Dermis blood vessel endothelial cell (primary cell): ENCODE results near the gene FBXO36. TPM values are rescaled to one million over a fixed set of nuclear protein-coding genes. Genes with fewer than 3 reads are reported as not detected.
"Not testable (repeated sequence)": the region's sequence is repeated elsewhere in the genome, so short reads cannot be mapped to it uniquely, and the experiment has no call there.

ENCODE experiments used
- DNase-seq: peaks from one replicate; pipeline ENCODE4 v3.0.0; 2010
- total RNA-seq: library from RNA; depleted of rRNA; stranded (reverse); fragments of >200 nt; gene quantifications from 2 replicates; pipeline ENCODE4 v1.2.3, GENCODE V29; 2014

FBXO36 gene, protein sequence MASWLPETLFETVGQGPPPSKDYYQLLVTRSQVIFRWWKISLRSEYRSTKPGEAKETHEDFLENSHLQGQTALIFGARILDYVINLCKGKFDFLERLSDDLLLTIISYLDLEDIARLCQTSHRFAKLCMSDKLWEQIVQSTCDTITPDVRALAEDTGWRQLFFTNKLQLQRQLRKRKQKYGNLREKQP
- 0.98 and 1.0 TPM in 2 replicates for total RNA-seq

- DNase-seq: peak; percentile 89
Measured at GRCh38 chr2:229922449-229923386, at the start of gene FBXO36. FBXO36 (plus strand) TSS chr2:229922503; CDS start chr2:229922514, 11 bp downstream.

DNA sequence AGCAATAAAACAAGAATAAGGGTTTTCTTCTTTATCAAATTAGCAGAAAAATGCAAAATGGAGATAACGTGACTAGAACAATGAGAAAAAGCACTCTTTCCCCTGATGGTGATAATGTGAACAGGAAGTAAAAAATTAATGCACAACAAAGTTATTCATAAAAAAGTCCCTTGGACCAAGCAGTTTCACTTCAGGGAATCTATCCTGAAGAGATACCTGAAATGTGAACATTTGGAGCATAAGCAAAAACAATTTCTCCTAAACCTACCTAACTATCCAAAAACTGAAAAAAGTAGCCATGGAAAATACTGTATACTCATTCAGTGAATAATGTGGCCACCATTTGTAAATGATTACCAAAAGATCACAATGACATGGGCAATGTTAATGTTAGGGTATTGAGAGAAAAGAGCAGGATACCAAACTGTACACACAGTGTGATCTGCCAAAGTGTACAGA lies 49.2 kb upstream of the FBXO36 start:
- DNase-seq: peak; percentile 25

DNA sequence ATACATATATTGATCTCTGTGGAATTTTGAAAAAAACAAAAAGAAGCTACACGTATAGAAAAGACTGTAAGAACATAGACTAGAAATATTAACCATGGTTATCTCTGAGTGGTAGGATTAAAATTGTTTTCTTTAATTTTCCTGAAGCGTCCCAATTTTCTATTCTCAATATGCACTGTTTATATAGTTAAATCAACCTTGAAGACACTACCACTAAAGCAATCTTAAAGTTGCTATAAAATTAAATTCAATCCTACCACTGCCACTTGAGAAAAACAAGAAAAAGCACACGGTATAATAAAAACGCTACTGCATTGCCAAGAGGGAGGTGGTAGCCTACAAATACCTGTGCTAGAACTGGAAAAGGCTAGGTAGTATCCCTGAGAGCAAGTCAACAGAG lies 47.7 kb upstream of the FBXO36 start:
- DNase-seq: no peak

GRCh38 chr2:229875549-229875948 lies 46.8 kb upstream of the FBXO36 start:
- no peak for DNase-seq

- DNase-seq: no peak
Measured at GRCh38 chr2:229879191-229879950, 42.9 kb upstream of the FBXO36 start.

DNA sequence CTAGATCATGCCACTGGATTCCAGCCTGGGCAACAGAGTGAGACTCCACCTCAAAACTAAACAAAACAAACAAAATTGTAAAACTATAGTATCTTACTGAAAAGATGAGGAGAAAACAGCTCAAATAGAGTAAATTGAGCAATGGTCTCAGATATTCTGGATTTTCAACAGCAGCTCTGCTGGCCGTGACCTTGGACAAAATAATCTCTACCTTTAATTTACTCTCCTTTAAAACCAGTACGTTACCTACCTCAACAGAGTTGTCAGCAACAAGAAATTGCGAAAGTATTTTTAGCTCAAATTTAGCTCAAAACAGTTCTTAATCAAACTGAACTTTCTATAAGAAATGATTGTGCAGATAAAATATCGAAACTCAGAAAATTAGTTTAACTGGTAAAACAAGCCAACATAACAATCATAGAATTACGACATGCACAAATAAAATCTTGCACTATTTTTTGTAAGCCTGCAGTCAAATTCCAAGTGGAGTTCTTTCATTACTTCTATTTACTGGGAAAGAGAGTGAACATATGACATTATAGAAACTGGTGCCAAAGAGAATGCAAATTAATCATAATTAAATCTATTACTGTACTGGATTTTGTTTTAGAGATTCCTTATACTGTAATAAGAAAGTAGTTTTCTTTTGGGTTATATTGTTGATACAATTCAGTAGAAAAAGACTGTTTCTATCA lies 41.3 kb upstream of the FBXO36 start:
- no peak for DNase-seq

GRCh38 chr2:229882583-229882982 lies 39.7 kb upstream of the FBXO36 start:
- DNase-seq: no peak

DNA sequence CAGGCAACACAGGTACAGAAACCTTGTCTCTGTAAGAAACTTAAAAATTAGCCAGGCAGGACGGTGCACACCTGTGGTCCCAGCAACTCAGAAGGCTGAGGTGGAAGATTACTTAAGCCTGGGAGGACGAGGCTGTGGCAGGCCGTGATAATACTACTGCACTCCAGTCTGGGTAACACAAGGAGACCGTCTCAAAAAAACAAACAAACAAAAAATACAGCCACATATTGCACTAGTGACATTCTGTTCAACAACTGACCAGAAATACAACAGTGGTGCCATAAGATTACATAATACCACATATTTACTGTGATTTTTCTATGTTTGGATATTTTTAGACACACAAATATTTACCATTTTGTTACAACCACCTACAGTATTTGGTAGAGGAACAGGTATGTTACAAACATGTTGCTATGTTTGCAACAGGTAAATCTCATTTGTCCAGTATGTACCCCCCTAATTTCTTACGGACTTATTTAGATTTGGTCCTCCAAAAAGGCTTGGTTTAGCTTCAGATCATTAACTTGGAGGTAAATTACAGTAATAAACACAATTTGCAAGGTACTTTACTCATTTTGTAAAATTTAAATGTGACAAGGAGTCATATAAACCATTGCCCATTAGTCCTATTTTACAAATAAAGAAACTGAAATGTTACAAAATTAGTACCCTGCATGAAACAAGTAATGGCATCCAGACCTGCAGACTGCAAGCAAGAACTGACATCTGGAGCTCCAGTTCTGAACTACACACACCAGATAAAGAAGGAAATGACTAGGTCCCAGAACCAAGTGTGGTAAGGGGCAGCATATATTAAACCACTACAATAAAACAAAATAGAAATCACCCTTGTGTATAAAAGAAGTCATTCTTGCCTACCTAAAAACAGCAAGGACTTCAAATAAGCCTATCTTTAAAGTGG lies 37.3 kb upstream of the FBXO36 start:
- no peak for DNase-seq

GRCh38 chr2:229887441-229887840 lies 34.9 kb upstream of the FBXO36 start:
- no peak for DNase-seq

DNA sequence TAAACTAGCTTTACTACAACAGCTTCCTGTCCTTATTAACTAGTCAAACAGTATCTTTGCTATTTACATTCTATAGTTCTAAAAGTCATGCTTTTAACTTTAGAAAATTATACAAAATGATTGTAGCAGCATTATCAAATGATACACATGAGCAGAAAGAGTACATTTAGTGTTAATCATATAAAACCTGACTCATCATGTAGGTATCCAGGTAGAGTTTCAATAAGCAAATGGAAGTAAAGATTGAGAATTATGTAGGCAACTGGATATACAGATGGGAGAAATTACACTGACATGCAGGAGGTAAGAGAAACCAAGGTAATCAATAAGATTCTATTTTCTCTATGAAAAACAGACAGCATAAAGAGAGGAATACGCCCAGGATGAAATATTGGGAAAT lies 34.3 kb upstream of the FBXO36 start:
- no peak for DNase-seq

- DNase-seq: no peak
Measured at GRCh38 chr2:229889023-229889422, 33.3 kb upstream of the FBXO36 start.

DNA sequence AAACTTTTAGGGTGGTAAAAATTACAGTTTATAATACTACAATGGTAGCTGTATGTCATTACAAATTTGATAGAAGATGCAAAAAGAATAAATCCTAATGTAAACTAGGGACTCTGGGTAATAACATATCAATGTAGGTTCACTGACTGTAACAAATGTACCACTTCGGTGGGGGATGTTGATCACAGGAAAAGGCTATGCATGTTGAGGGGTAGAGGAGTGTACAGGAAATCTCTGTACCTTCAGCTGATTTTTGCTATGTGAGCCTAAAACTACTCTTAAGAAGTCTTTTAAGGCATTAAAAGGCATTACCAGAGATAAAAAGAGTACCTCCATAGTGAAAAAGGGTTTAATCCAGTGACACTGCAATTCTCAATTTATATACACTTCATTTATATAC lies 25.4 kb upstream of the FBXO36 start:
- peak; percentile 25 for DNase-seq

DNA sequence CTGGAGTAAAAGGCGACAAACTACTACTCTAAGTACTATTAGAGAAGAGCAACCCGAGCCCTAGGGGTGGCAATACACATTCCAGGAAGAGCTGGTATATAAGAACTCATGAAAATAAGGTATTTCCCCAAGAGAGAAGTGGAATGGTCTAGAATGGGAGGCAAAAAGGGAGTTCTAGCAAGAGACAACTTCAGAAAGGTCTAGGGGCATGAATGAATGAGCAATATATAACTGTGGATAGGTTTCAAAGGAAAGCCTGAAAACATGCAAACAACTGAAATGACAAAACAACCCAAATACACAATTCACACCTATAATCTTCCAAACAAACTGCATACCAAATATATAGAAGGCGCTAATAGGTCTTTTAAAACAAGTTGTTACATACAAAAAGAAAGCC lies 22.7 kb upstream of the FBXO36 start:
- no peak for DNase-seq

DNA sequence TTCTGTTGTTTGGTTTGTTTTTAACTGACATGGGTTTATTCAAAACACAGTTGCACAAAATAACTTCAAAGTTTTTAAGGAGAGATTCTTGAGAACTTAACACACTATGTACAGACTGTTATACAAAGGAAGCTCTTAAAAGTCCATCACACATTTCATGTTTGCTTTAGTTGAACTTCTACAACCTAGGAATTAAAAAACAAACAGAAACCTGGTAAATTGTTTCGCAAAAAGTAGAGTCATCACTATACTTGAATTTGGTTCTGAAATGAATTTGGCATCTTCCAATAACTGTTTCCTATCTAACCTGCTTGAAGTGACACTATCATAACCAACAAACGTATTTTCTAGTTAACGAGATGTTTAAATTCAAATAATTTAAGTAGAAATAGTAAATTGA lies 22.3 kb upstream of the FBXO36 start:
- no peak for DNase-seq

DNA sequence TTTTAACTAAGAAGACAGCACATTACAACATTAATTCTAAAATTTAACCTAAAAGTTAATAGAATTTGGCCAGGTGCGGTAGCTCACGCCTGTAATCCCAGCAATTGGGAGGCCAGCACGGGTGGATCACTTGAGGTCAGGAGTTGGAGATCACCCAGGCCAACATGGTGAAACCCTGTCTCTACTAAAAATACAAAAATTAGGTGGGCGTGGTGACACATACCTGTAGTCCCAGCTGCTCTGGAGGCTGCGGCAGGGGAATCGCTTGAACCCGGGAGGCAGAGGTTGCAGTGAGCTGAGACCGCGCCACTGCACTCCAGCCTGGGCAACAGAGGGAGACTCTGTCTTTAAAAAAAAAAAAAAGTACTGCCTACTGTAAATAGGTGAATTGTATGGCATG lies 21.8 kb upstream of the FBXO36 start:
- not testable (repeated sequence) for DNase-seq

- peak; percentile 47 for DNase-seq
Measured at GRCh38 chr2:229901819-229902218, 20.5 kb upstream of the FBXO36 start.

GRCh38 chr2:229903037-229903436 lies 19.3 kb upstream of the FBXO36 start:
- no peak for DNase-seq

DNA sequence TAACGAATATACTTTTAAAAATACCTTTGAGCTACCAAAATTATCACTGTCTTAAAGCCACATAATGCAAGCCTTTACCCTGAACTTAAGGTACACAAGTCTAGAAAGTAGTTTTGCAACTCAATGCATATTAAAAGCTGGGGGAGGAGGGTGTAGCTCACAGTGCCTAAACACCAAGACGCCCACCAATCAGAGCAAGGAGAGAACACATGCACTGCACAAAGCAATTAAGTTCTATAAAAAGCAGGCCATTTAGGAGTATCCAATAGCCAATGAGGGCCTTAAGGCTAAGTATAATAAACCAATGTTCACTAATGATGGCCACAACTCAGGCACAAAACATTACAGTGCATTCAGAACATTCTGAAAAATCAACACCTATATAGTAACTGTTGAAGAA lies 16.7 kb upstream of the FBXO36 start:
- no peak for DNase-seq

DNA sequence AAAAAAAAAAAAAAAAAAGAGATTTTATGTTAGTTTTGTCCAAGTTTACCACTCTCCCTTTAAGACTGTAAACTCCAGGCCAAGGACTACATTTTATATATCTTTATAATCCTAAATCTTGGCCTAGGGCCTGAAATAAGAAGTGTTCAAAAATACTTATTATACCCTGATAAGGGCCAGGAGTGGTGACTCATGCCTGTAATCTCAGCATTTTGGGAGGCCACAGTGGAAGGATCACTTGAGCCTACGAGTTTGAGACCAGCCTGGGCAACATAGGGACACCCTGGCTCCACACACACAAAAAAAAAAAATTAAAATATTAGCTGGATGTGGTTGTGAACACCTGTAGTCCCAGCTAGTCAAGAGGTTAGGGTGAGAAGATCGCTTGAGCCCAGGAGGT lies 13.2 kb upstream of the FBXO36 start:
- DNase-seq: peak; percentile 13

DNA sequence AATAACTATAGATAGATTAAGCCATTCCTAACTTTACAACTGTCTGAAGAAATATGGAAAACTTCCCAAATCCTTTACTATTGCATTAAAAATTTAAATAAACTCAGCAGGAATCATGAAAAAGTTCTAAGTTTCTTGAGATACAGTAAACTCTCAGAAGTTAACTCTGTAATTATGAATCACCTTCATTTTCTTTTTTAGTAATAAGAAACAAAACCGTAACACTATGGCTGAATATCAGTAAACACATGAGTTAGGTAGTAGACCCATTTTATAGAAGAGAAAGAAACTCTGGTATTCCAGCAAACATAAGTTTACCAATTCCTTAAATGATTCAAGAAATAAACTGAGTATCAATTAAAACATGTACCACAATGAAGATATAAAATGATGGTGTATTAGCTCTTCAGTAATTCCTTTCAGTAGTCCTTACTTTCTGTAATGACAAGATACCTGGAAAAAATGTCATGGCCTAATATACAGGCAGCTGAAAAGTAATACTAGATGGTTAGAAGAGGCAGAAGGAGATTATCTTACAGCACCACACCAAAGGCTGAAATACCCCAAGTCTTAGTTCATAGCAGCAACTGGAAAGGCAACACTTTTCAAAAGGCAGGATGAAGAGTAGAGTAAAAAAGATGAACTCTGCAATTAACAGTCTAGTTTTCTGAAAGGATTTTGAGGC lies 12.0 kb upstream of the FBXO36 start:
- no peak for DNase-seq
